Activated naive CD8-positive, alpha-beta T cell treated with anti-CD3 and anti-CD28 coated beads, Interleukin-2, amount 50 U/mL, for 24 hours (primary cell): ENCODE data around the gene INA.

ENCODE experiments used
- ATAC-seq: fragments of 150-1000 bp; cut with Tn5 transposase; one replicate; pipeline ENCODE4 v1.10.0; 2021
- DNase-seq: peaks from one replicate; pipeline ENCODE4 v3.0.0; 2021
- H3K27ac Mint-ChIP-seq: one replicate; pipeline ENCODE4 v1.8.0; 2021; ENCODE audit warnings: mild to moderate bottlenecking, mixed read lengths
- H3K27me3 Mint-ChIP-seq: one replicate; pipeline ENCODE4 v1.8.0; 2021; ENCODE audit warnings: mixed read lengths
- H3K36me3 Mint-ChIP-seq: one replicate; pipeline ENCODE4 v1.8.0; 2021; ENCODE audit warnings: low read depth, mixed read lengths
- H3K4me1 Mint-ChIP-seq: one replicate; pipeline ENCODE4 v1.8.0; 2021; ENCODE audit warnings: mixed read lengths
- H3K4me3 Mint-ChIP-seq: one replicate; pipeline ENCODE4 v1.8.0; 2021; ENCODE audit warnings: mild to moderate bottlenecking, moderate library complexity, mixed read lengths
- H3K9me3 Mint-ChIP-seq: one replicate; pipeline ENCODE4 v1.8.0; 2021; ENCODE audit warnings: mixed read lengths

The INA gene

GRCh38 chr10:103281753-103282152 is 4.8 kb downstream of the INA start:
- Mint-ChIP-seq H3K4me3 (no peak overlapping the region), H3K27me3 (peaks cover 51% of the 10 kb centered on the region), H3K27ac (no peak overlapping the region), H3K4me1 (peaks cover 4% of the 10 kb centered on the region), H3K9me3 (peaks cover 5% of the 10 kb centered on the region), H3K36me3 (no peaks in the 10 kb centered on the region)
- no peak for ATAC-seq
- DNase-seq: no peak

GRCh38 chr10:103282961-103283360 is 6.0 kb downstream of the INA start:
- no peak for ATAC-seq
- DNase-seq: no peak
- H3K4me3 Mint-ChIP-seq: no peak overlapping the region
- H3K27ac Mint-ChIP-seq: no peak overlapping the region
- H3K4me1 Mint-ChIP-seq: peaks cover 4% of the 10 kb centered on the region
- peaks cover 48% of the 10 kb centered on the region for H3K27me3 Mint-ChIP-seq
- H3K9me3 Mint-ChIP-seq: peaks cover 5% of the 10 kb centered on the region
- no peaks in the 10 kb centered on the region for H3K36me3 Mint-ChIP-seq

GRCh38 chr10:103284170-103284569 is 7.2 kb downstream of the INA start:
- Mint-ChIP-seq H3K4me1 (no peaks in the 10 kb centered on the region), H3K9me3 (no peaks in the 10 kb centered on the region), H3K36me3 (no peaks in the 10 kb centered on the region), H3K27me3 (peaks cover 45% of the 10 kb centered on the region), H3K27ac (no peak overlapping the region), H3K4me3 (no peak overlapping the region)
- DNase-seq (no peak), ATAC-seq (no peak)

GRCh38 chr10:103287992-103288391 is 11.1 kb downstream of the INA start:
- Mint-ChIP-seq H3K4me3 (no peak overlapping the region), H3K27me3 (peaks cover 22% of the 10 kb centered on the region), H3K9me3 (no peaks in the 10 kb centered on the region), H3K4me1 (no peaks in the 10 kb centered on the region), H3K27ac (no peak overlapping the region), H3K36me3 (no peaks in the 10 kb centered on the region)
- no peak for DNase-seq
- no peak for ATAC-seq

- no peaks in the 10 kb centered on the region for H3K4me1 Mint-ChIP-seq
- no peaks in the 10 kb centered on the region for H3K36me3 Mint-ChIP-seq
- H3K27ac Mint-ChIP-seq: no peak overlapping the region
- DNase-seq (no peak), ATAC-seq (no peak)
- H3K4me3 Mint-ChIP-seq: no peak overlapping the region
- H3K27me3 Mint-ChIP-seq: peaks cover 14% of the 10 kb centered on the region
- H3K9me3 Mint-ChIP-seq: no peaks in the 10 kb centered on the region
Measured at GRCh38 chr10:103291588-103291987, 14.7 kb downstream of the INA start.

GRCh38 chr10:103295374-103296015 is 18.6 kb downstream of the INA start:
- ATAC-seq: no peak
- Mint-ChIP-seq H3K4me3 (no peak overlapping the region), H3K27ac (no peak overlapping the region), H3K4me1 (no peaks in the 10 kb centered on the region), H3K36me3 (no peaks in the 10 kb centered on the region), H3K27me3 (peaks cover 4% of the 10 kb centered on the region), H3K9me3 (no peaks in the 10 kb centered on the region)
- DNase-seq: no peak

- no peak overlapping the region for H3K4me3 Mint-ChIP-seq
- no peaks in the 10 kb centered on the region for H3K4me1 Mint-ChIP-seq
- H3K27me3 Mint-ChIP-seq: no peaks in the 10 kb centered on the region
- no peak overlapping the region for H3K27ac Mint-ChIP-seq
- H3K36me3 Mint-ChIP-seq: peaks cover 31% of the 10 kb centered on the region
- no peak for DNase-seq
- H3K9me3 Mint-ChIP-seq: no peaks in the 10 kb centered on the region
- no peak for ATAC-seq
Measured at GRCh38 chr10:103307594-103307993, 30.7 kb downstream of the INA start.

GRCh38 chr10:103310197-103310596 is 33.3 kb downstream of the INA start:
- ATAC-seq: no peak
- DNase-seq: no peak
- Mint-ChIP-seq H3K27me3 (no peaks in the 10 kb centered on the region), H3K4me1 (no peaks in the 10 kb centered on the region), H3K4me3 (no peak overlapping the region), H3K27ac (no peak overlapping the region), H3K36me3 (peaks cover 33% of the 10 kb centered on the region), H3K9me3 (no peaks in the 10 kb centered on the region)

GRCh38 chr10:103316087-103316486 is 39.1 kb downstream of the INA start:
- H3K27me3 Mint-ChIP-seq: no peaks in the 10 kb centered on the region
- no peak overlapping the region for H3K4me3 Mint-ChIP-seq
- no peak overlapping the region for H3K27ac Mint-ChIP-seq
- DNase-seq: no peak
- no peak for ATAC-seq
- no peaks in the 10 kb centered on the region for H3K4me1 Mint-ChIP-seq
- H3K36me3 Mint-ChIP-seq: peaks cover 27% of the 10 kb centered on the region
- H3K9me3 Mint-ChIP-seq: no peaks in the 10 kb centered on the region

GRCh38 chr10:103327906-103328305 is 51.0 kb downstream of the INA start:
- DNase-seq (no peak), ATAC-seq (no peak)
- Mint-ChIP-seq H3K9me3 (no peaks in the 10 kb centered on the region), H3K4me1 (no peaks in the 10 kb centered on the region), H3K27ac (no peak overlapping the region), H3K36me3 (peaks cover 19% of the 10 kb centered on the region), H3K27me3 (no peaks in the 10 kb centered on the region), H3K4me3 (no peak overlapping the region)

- Mint-ChIP-seq H3K27me3 (no peaks in the 10 kb centered on the region), H3K4me1 (no peaks in the 10 kb centered on the region), H3K27ac (no peak overlapping the region), H3K36me3 (peaks cover 19% of the 10 kb centered on the region), H3K4me3 (no peak overlapping the region), H3K9me3 (no peaks in the 10 kb centered on the region)
- DNase-seq: no peak
- ATAC-seq: no peak
Measured at GRCh38 chr10:103333934-103334520, 57.1 kb downstream of the INA start.

- H3K4me3 Mint-ChIP-seq: no peak overlapping the region
- H3K36me3 Mint-ChIP-seq: peaks cover 19% of the 10 kb centered on the region
- no peaks in the 10 kb centered on the region for H3K9me3 Mint-ChIP-seq
Measured at GRCh38 chr10:103334567-103334966, 57.6 kb downstream of the INA start.

GRCh38 chr10:103336370-103336769 is 59.4 kb downstream of the INA start:
- no peaks in the 10 kb centered on the region for H3K4me1 Mint-ChIP-seq
- H3K4me3 Mint-ChIP-seq: no peak overlapping the region
- H3K27me3 Mint-ChIP-seq: no peaks in the 10 kb centered on the region
- no peak for ATAC-seq
- H3K36me3 Mint-ChIP-seq: peaks cover 15% of the 10 kb centered on the region
- H3K27ac Mint-ChIP-seq: no peak overlapping the region
- H3K9me3 Mint-ChIP-seq: no peaks in the 10 kb centered on the region
- no peak for DNase-seq

More at GRCh38 chr10:103334567-103334966, 57.6 kb downstream of the INA start:
- DNase-seq (no peak), ATAC-seq (no peak)
- H3K27ac Mint-ChIP-seq: no peak overlapping the region
- no peaks in the 10 kb centered on the region for H3K27me3 Mint-ChIP-seq
- H3K4me1 Mint-ChIP-seq: no peaks in the 10 kb centered on the region
